ENCODE data around the gene MCCD1. TPM values are rescaled to one million over a fixed set of nuclear protein-coding genes. Genes with fewer than 3 reads are reported as not detected.

The MCCD1 gene
- total RNA-seq (2021; ENCODE audit: unreplicated experiment) (not detected), Bru-seq, nascent RNA (not detected), BruChase-seq, experiment 1, labeled RNA remaining after a 2-hour chase (percentile 20 among the genes with signal in this experiment), BruChase-seq, experiment 2, labeled RNA remaining after a 6-hour chase (not detected)
- 0.23 TPM for polyA plus RNA-seq (2012; ENCODE audit: insufficient read length)
- long read RNA-seq: 0 reads

- H3K27me3 ChIP-seq (ENCODE audit: control insufficient read depth, insufficient read depth, low read length): no peaks in the 10 kb centered on the region
- ChIA-PET CTCF (no interaction called here), POLR2A (no interaction called here)
- H3K36me3 ChIP-seq (ENCODE audit: control insufficient read depth, insufficient read depth, low read length): peaks cover 20% of the 10 kb centered on the region; the same call in 1 of the 2 replicates
- ATAC-seq: peak; percentile 63
- H3K27ac ChIP-seq (ENCODE audit: low read length): no peak within 1 kb of the TSS
- no peak within 1 kb of the TSS for H3K4me3 ChIP-seq (ENCODE audit: low read depth in 2 of 2, low read length in 2 of 2)
- no peaks in the 10 kb centered on the region for H3K9me3 ChIP-seq (ENCODE audit: control insufficient read depth, insufficient read depth, low read depth, low read length)
- no TSS peak for BruUV-seq (replicated peaks)
- peaks cover 4% of the 10 kb centered on the region; the same call in 1 of the 2 replicates for H3K4me1 ChIP-seq (ENCODE audit: control insufficient read depth, insufficient read depth, low read length)
- in situ Hi-C loops (cut with HindIII; ENCODE audit: low pct_unique_long_range_greater_than_20kb, low sequenced_read_pairs): no loop called here
- no peak for DNase-seq (ENCODE audit: low read depth, low spot score)
- TF ChIP-seq SIN3A (IDR thresholded peaks at IDR 0.05; ENCODE audit: borderline replicate concordance, insufficient read depth, low read depth, low read length) (peak; percentile 21; the same call in 1 of the 2 replicates), POLR2AphosphoS5 (IDR thresholded peaks at IDR 0.05; ENCODE audit: low read depth, low read length) (no peak), TCF7L2 (IDR thresholded peaks at IDR 0.05; ENCODE audit: low read depth, low read length) (no peak)
- intact Hi-C loops (cut with micrococcal nuclease; ENCODE audit: unreplicated experiment): no loop called here
Observed at GRCh38 chr6:31528821-31529328, at the start of gene MCCD1. Gene MCCD1, plus strand, starts transcription at chr6:31528962. Its CDS starts 53 bp downstream, at chr6:31529015.

- H3K36me3 ChIP-seq (ENCODE audit: control insufficient read depth, insufficient read depth, low read length): no peaks in the 10 kb centered on the region
- DNase-seq (ENCODE audit: low read depth, low spot score) (no peak), ATAC-seq (no peak)
- H3K4me3 ChIP-seq (ENCODE audit: low read depth in 2 of 2, low read length in 2 of 2): no peak overlapping the region
- in situ Hi-C loops (cut with HindIII; ENCODE audit: low pct_unique_long_range_greater_than_20kb, low sequenced_read_pairs) (no loop called here), intact Hi-C loops (cut with micrococcal nuclease; ENCODE audit: unreplicated experiment) (no loop called here)
- BruUV-seq (replicated peaks): no TSS peak
- CTCF ChIA-PET: no interaction called here
- H3K4me1 ChIP-seq (ENCODE audit: control insufficient read depth, insufficient read depth, low read length): no peaks in the 10 kb centered on the region
- peaks cover 5% of the 10 kb centered on the region; the same call in 1 of the 2 replicates for H3K27me3 ChIP-seq (ENCODE audit: control insufficient read depth, insufficient read depth, low read length)
- no peaks in the 10 kb centered on the region for H3K9me3 ChIP-seq (ENCODE audit: control insufficient read depth, insufficient read depth, low read depth, low read length)
- no peak overlapping the region for H3K27ac ChIP-seq (ENCODE audit: low read length)
- POLR2A ChIA-PET: no interaction called here
- TF ChIP-seq TCF7L2 (IDR thresholded peaks at IDR 0.05; ENCODE audit: low read depth, low read length) (no peak), CTCF (IDR thresholded peaks at IDR 0.05) (no peak), REST (IDR thresholded peaks at IDR 0.05; ENCODE audit: insufficient read depth in 1 of 2, low read depth in 2 of 2, low read length in 1 of 2) (no peak), POLR2AphosphoS5 (IDR thresholded peaks at IDR 0.05; ENCODE audit: low read depth, low read length) (no peak), SIN3A (IDR thresholded peaks at IDR 0.05; ENCODE audit: borderline replicate concordance, insufficient read depth, low read depth, low read length) (no peak)
Observed at GRCh38 chr6:31479151-31479932, 49.4 kb upstream of the MCCD1 start.

Data from Panc1 (cell line).